G401.6 (cell line): Measurements from ENCODE around the gene TTLL10.
"Not testable (repeated sequence)": the region's sequence is repeated elsewhere in the genome, so short reads cannot be mapped to it uniquely, and the experiment has no call there.

Experiments
- FAIRE-seq: peaks from 2 replicates; lab custom pipeline; 2012; peaks lifted over from hg19 to GRCh38; lab: Jason Lieb, UNC

TTLL10 gene

GRCh38 chr1:1171546-1172340 lies 1.9 kb upstream of the TTLL10 start:
- no peak for FAIRE-seq

- no peak for FAIRE-seq
Observed at GRCh38 chr1:1173061-1173792, 453 bp upstream of the TTLL10 start.

GRCh38 chr1:1175221-1176062 lies 1.8 kb downstream of the TTLL10 start:
- no peak for FAIRE-seq

- not testable (repeated sequence) for FAIRE-seq
Observed at GRCh38 chr1:1176063-1176761, 2.5 kb downstream of the TTLL10 start.

- no peak for FAIRE-seq
Observed at GRCh38 chr1:1176931-1177330, 3.3 kb downstream of the TTLL10 start.

GRCh38 chr1:1177452-1178206 lies 3.9 kb downstream of the TTLL10 start:
- FAIRE-seq = no peak

- no peak for FAIRE-seq
Observed at GRCh38 chr1:1178794-1179331, 5.2 kb downstream of the TTLL10 start.

GRCh38 chr1:1179346-1179982 lies 5.8 kb downstream of the TTLL10 start:
- FAIRE-seq = no peak

GRCh38 chr1:1179983-1180861 lies 6.5 kb downstream of the TTLL10 start:
- FAIRE-seq = no peak

GRCh38 chr1:1181129-1181937 lies 7.7 kb downstream of the TTLL10 start:
- no peak for FAIRE-seq

- no peak for FAIRE-seq
Observed at GRCh38 chr1:1181938-1182410, 8.3 kb downstream of the TTLL10 start.

GRCh38 chr1:1182491-1183220 lies 9.0 kb downstream of the TTLL10 start:
- no peak for FAIRE-seq

GRCh38 chr1:1183221-1183747 lies 9.6 kb downstream of the TTLL10 start:
- no peak for FAIRE-seq

- FAIRE-seq = no peak
Observed at GRCh38 chr1:1183833-1184775, 10.4 kb downstream of the TTLL10 start.

- FAIRE-seq = no peak
Observed at GRCh38 chr1:1185101-1185765, 11.6 kb downstream of the TTLL10 start.

- no peak for FAIRE-seq
Observed at GRCh38 chr1:1187938-1188337, 14.3 kb downstream of the TTLL10 start.
